Ishikawa (cell line): ENCODE data around the gene PLCB4.

ENCODE experiments used
- EGR1 ChIP-seq: IDR thresholded peaks from 2 replicates; pipeline ENCODE4 v1.6.1; 2012
- EP300 ChIP-seq: IDR thresholded peaks from 2 replicates; pipeline ENCODE4 v1.6.1; 2012; ENCODE audit warnings: borderline replicate concordance
- RAD21 ChIP-seq: IDR thresholded peaks from 2 replicates; pipeline ENCODE4 v1.6.1; 2012; ENCODE audit warnings: low read depth
- TF ChIP-seq, protein P1 (sequence below): IDR thresholded peaks from 2 replicates; pipeline ENCODE4 v1.6.1; 2012
- TF ChIP-seq, protein P2 (sequence below): IDR thresholded peaks from 2 replicates; pipeline ENCODE4 v1.6.1; 2012
- TF ChIP-seq, protein P3 (sequence below): IDR thresholded peaks from 2 replicates; pipeline ENCODE4 v1.6.1; 2012; ENCODE audit warnings: low read depth, mild to moderate bottlenecking

DNA sequence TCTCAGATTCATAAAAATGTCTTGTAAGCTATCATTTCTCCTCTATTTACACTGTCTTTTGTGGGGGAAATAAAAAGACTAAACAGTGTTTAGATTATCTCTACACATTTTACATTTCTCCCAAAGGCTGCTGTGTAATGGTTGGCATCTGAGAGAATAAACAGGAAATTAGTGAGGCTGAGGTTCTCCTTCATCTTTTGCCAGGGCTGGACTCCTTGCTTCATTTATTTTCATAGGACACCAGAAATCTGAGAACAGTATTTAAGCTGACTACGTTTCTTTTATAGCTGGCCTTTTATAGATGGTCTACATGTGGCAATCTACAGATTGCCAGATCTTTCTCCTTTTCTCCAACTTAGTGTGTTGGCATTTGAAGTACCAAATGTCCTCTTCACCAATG, 41.5 kb downstream of the PLCB4 start:
- TF ChIP-seq, protein P1, sequence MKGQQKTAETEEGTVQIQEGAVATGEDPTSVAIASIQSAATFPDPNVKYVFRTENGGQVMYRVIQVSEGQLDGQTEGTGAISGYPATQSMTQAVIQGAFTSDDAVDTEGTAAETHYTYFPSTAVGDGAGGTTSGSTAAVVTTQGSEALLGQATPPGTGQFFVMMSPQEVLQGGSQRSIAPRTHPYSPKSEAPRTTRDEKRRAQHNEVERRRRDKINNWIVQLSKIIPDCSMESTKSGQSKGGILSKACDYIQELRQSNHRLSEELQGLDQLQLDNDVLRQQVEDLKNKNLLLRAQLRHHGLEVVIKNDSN: no peak
- no peak for TF ChIP-seq RAD21
- TF ChIP-seq EGR1: no peak
- TF ChIP-seq, protein P2, sequence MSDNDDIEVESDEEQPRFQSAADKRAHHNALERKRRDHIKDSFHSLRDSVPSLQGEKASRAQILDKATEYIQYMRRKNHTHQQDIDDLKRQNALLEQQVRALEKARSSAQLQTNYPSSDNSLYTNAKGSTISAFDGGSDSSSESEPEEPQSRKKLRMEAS: no peak
- TF ChIP-seq, protein P3, sequence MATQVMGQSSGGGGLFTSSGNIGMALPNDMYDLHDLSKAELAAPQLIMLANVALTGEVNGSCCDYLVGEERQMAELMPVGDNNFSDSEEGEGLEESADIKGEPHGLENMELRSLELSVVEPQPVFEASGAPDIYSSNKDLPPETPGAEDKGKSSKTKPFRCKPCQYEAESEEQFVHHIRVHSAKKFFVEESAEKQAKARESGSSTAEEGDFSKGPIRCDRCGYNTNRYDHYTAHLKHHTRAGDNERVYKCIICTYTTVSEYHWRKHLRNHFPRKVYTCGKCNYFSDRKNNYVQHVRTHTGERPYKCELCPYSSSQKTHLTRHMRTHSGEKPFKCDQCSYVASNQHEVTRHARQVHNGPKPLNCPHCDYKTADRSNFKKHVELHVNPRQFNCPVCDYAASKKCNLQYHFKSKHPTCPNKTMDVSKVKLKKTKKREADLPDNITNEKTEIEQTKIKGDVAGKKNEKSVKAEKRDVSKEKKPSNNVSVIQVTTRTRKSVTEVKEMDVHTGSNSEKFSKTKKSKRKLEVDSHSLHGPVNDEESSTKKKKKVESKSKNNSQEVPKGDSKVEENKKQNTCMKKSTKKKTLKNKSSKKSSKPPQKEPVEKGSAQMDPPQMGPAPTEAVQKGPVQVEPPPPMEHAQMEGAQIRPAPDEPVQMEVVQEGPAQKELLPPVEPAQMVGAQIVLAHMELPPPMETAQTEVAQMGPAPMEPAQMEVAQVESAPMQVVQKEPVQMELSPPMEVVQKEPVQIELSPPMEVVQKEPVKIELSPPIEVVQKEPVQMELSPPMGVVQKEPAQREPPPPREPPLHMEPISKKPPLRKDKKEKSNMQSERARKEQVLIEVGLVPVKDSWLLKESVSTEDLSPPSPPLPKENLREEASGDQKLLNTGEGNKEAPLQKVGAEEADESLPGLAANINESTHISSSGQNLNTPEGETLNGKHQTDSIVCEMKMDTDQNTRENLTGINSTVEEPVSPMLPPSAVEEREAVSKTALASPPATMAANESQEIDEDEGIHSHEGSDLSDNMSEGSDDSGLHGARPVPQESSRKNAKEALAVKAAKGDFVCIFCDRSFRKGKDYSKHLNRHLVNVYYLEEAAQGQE: no peak
- no peak for TF ChIP-seq EP300
